Effector memory CD4-positive, alpha-beta T cell (primary cell): Measurements from ENCODE around the gene DOC2B.
"Not testable (repeated sequence)": the region's sequence is repeated elsewhere in the genome, so short reads cannot be mapped to it uniquely, and the experiment has no call there.

ENCODE experiments used
- DNase-seq, 3 donors: peaks; one replicate each; pipeline ENCODE4 v3.0.0-alpha.2; 2020
- H3K27ac ChIP-seq: 2 replicates; pipeline ENCODE4 v1.7.0; 2013; ENCODE audit warnings: mild to moderate bottlenecking, low read length, moderate library complexity; ENCODE audit not compliant: insufficient read depth, poor library complexity, severe bottlenecking
- H3K27me3 ChIP-seq: replicated peaks from 2 replicates; pipeline ENCODE4 v1.7.0; 2013; ENCODE audit warnings: mild to moderate bottlenecking, low read length; ENCODE audit not compliant: insufficient read depth, control insufficient read depth, poor library complexity, severe bottlenecking
- H3K36me3 ChIP-seq: 2 replicates; pipeline ENCODE4 v1.7.0; 2013; ENCODE audit warnings: mild to moderate bottlenecking, low read length, moderate library complexity; ENCODE audit not compliant: control insufficient read depth, insufficient read depth
- H3K4me1 ChIP-seq: 2 replicates; pipeline ENCODE4 v1.7.0; 2013; ENCODE audit warnings: low read length, mild to moderate bottlenecking; ENCODE audit not compliant: control insufficient read depth, insufficient read depth, poor library complexity, severe bottlenecking
- H3K4me3 ChIP-seq: 2 replicates; pipeline ENCODE4 v1.7.0; 2013; ENCODE audit warnings: low read length, low read depth, mild to moderate bottlenecking; ENCODE audit not compliant: insufficient read depth, poor library complexity, severe bottlenecking
- H3K9me3 ChIP-seq: 2 replicates; pipeline ENCODE4 v1.7.0; 2013; ENCODE audit warnings: mild to moderate bottlenecking, low read length, moderate library complexity; ENCODE audit not compliant: control insufficient read depth

Gene DOC2B

DNA sequence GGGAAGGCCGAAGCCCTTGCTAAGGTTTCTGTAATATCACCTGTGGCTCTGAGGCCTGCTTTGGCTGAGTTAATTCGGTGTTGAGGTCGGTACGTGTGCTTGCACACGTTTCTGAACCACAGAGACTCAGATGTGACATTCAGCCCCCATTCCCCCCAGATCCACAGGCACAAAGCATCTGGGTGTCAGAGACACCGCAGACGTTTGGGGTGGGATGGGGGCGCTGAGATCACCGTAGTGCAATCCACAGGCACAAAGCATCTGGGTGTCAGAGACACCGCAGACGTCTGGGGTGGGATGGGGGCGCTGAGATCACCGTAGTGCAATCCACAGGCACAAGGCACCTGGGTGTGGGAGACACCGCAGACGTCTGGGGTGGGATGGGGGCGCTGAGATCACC is 19.8 kb upstream of the DOC2B start:
- not testable (repeated sequence) for H3K27me3 ChIP-seq, H3K9me3 ChIP-seq, H3K4me1 ChIP-seq, DNase-seq, H3K27ac ChIP-seq, H3K36me3 ChIP-seq, H3K4me3 ChIP-seq

DNA sequence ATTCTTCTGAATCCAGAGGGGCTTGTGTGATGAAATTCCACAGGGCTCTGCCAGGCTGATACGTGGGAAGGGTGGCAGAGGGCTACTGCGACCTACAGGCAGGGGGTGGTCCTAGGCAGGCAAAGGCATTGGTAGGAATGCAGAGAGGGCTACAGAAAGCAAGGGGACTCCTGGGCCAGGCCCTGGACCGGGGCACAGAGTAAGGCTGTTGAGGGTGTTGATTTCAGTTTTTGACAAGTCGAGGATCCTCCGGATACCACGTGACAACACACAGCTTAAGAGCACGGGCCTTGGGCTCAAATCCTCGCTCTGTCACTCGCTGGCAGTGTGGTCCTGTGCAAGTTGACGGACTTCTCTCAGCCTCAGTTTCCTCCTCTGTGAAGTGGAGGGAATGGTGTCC is 19.1 kb upstream of the DOC2B start:
- H3K4me3 ChIP-seq = no peak overlapping the region
- peaks cover 7% of the 10 kb centered on the region for H3K27me3 ChIP-seq
- no peaks in the 10 kb centered on the region for H3K4me1 ChIP-seq
- H3K27ac ChIP-seq = no peak overlapping the region
- no peaks in the 10 kb centered on the region for H3K9me3 ChIP-seq
- no peaks in the 10 kb centered on the region for H3K36me3 ChIP-seq
- DNase-seq = no peak

DNA sequence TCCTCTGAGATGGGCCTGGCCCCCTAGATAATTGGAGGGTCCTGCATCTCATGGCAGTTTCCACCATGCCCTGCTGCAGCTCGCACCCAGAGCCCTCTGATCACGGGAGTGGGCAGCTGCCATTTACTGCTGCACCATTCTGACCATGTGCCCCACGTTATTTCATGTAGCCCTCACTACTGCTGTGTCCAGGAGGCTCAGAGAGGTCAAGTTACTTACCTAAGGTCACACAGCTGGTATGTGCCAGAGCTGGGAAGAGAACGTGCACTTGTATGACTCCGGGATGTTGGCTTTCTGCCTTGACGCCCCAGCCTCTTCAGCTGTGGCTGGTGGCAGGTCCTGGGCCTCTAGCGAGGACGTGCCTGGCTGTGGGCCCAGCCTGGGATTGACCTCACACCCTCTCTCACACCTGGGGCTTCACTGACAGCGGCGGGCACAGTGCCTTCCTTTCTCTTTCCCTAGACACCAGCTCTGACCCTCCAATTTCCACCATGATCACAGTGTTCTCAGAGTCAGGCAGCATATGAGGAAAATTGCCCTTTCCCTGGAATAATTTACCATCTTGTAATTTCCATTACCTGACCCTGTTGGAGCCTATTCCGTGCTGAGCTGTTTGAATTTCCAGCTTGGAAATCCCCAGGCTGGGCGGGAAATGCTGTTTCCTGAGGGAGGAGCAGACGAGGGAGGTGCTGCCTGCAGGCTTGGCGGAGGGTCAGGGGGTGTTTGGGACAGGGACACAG is 18.5 kb upstream of the DOC2B start:
- no peaks in the 10 kb centered on the region for H3K36me3 ChIP-seq
- H3K27ac ChIP-seq = no peak overlapping the region
- H3K9me3 ChIP-seq = no peaks in the 10 kb centered on the region
- peaks cover 7% of the 10 kb centered on the region for H3K27me3 ChIP-seq
- no peaks in the 10 kb centered on the region for H3K4me1 ChIP-seq
- DNase-seq = no peak
- no peak overlapping the region for H3K4me3 ChIP-seq

DNA sequence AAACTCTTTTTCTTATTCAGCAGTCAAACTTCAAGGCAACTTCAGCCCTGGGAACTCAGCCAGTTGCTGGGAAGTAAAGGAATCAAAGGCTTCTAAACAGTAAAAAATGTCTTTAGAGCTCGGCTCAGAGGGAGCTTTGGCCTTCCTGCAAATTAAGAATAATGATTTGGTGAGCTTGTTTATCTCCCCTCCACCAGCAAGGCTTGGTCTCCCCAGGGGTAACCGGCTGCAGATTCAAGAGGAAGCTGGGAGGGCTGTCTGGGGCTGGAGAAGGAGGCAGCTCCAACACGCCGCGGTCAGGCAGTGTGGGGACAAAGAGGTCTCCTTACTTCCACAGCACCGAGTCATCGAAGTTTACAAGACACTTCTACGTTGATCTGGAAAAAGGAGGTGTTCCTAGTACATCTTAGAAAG is 17.7 kb upstream of the DOC2B start:
- Histone ChIP-seq H3K27me3 (peaks cover 7% of the 10 kb centered on the region), H3K27ac (no peak overlapping the region), H3K36me3 (no peaks in the 10 kb centered on the region), H3K4me3 (no peak overlapping the region), H3K4me1 (no peaks in the 10 kb centered on the region), H3K9me3 (no peaks in the 10 kb centered on the region)
- no peak for DNase-seq

DNA sequence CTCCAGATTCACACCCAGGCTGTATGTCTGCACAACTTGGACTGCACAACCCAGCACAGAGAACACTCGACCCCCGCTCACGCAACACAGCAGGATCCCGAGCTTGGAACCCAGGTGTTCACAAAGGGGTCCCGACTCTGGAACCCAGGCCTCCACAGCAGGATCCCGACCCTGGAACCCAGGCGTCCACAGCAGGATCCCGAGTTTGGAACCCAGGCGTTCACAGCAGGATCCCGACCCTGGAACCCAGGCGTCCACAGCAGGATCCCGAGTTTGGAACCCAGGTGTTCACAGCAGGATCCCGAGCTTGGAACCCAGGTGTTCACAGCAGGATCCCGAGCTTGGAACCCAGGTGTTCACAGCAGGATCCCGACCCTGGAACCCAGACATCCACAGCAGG is 16.8 kb upstream of the DOC2B start:
- not testable (repeated sequence) for H3K36me3 ChIP-seq, H3K27me3 ChIP-seq, DNase-seq, H3K9me3 ChIP-seq, H3K4me3 ChIP-seq, H3K4me1 ChIP-seq, H3K27ac ChIP-seq

DNA sequence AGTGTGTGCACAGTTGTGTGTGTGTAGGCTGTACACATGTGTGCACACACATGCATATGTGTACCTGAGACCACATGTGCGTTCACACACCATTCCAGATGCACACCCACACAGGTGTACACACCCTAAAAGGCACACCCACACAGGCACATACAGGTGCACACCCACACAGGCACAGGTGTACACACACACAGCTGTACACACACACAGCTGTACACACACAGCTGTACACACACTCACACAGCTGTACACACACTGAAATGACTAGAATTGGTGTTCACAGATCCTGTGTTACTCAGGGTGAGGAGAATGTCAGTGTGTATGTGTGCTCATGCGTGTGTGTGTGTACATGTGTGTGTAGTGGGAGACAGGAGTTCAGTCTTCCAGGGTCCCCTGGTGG is 15.9 kb upstream of the DOC2B start:
- no peak for DNase-seq
- H3K9me3 ChIP-seq = no peaks in the 10 kb centered on the region
- H3K27ac ChIP-seq = no peak overlapping the region
- H3K36me3 ChIP-seq = no peaks in the 10 kb centered on the region
- no peaks in the 10 kb centered on the region for H3K4me1 ChIP-seq
- no peak overlapping the region for H3K4me3 ChIP-seq
- peaks cover 7% of the 10 kb centered on the region for H3K27me3 ChIP-seq

DNA sequence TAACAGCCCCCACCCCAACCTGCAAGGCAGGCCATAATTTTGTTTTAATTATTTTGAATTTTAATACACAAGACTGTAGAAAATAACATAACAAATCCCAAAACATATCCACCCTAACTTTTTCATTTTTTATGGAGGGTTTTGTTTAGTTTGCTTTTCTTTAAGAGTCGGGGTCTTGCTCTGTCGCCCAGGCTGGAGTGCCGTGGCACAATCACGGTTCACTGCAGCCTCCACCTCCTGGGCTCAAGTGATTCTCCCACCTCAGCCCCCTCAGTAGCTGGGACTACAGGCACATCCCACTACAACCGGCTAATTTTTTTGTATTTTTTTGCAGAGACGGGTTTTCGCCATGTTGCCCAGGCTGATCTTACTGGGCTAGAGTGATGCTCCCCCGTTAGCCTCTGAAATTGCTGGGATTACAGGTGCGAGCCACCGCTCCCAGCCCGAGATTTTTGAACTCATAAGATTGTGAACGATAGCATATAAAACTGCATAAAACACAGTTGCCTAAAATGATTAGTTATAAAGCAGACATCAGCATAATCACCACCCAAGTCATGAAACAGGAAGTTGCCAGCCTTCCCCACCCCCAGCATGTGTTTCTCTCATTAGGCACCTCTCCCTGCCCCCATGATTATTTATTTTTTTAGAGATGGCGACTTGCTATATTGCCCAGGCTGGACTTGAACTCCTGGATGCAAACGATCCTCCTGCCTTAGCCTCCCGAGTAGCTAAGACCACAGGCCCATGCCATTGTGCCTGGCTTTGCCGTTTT is 13.6 kb upstream of the DOC2B start:
- H3K27me3 ChIP-seq = peaks cover 7% of the 10 kb centered on the region
- H3K27ac ChIP-seq = no peak overlapping the region
- DNase-seq = no peak

DNA sequence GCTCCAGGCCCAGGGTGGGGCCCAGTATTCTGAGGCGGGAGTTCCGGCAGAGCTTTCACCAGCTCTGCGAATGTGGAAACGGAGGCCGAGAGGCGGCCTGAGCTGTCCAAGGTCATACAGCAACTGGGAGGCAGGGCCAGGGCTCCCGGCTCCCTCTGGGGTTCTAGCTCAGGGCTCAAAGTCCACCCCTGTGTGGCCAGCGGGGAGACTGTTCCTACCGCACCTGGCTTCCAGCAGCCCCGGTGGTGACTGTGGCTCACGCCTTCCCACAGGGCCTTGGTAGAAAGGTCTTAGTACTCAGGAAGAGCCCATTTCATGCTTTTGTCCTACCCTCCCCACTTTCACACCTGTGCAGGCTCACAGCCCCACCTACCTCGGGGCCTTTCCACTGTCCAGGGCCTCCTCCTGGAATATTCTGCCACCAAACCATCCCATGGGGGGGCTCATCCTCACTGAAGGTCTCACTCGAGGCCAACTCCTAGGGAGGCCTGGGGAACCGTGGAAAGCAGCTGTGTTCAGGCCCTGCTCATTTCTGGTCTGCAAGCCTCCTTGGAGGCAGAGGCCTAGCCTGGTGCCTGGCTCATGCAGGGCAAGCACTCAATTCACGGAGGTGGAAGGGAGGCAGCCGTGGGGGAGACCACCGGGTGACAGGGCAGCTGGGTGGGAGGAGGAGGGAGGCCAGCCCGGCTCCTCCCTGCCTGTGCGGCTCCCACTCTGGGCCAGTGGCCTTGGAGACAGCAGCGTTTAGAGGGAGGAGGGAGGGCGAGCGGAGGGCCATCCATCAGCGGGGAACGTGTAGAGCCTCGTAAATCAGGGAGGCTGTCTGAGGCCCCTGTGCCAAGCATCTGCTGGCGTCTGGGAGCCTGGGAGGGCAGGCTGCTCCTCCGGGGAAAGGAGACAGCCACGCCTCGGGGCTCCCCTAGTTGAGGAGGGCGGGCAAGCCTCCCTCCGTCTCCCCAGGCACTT is 12.7 kb upstream of the DOC2B start:
- Histone ChIP-seq H3K9me3 (no peaks in the 10 kb centered on the region), H3K27ac (no peak overlapping the region), H3K27me3 (peaks cover 7% of the 10 kb centered on the region), H3K4me1 (no peaks in the 10 kb centered on the region), H3K4me3 (no peak overlapping the region), H3K36me3 (no peaks in the 10 kb centered on the region)
- no peak for DNase-seq

More for the DNA sequence above, 13.6 kb upstream of the DOC2B start:
- H3K9me3 ChIP-seq = no peaks in the 10 kb centered on the region
- no peaks in the 10 kb centered on the region for H3K4me1 ChIP-seq
- H3K4me3 ChIP-seq = no peak overlapping the region
- H3K36me3 ChIP-seq = no peaks in the 10 kb centered on the region

DNA sequence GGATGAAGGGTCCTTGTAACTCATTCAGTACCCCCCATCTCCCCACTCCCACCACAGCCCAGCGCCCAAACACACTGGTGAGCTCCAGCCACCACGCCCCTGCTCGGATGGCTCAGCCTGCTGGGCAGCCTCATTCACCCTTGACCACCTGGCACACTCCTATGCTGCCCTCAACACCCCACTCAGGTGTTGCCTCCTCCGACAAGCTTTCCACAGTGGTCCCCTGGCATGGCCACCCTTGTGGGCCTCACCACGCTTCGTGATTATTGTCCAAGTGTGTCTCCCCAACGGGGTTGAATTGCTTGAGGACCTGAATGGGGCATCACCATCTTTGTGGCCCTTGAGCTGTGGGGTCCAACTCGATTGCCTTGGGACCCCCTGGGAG is 12.0 kb upstream of the DOC2B start:
- DNase-seq = no peak
- Histone ChIP-seq H3K4me3 (no peak overlapping the region), H3K4me1 (no peaks in the 10 kb centered on the region), H3K27me3 (peaks cover 7% of the 10 kb centered on the region), H3K36me3 (no peaks in the 10 kb centered on the region), H3K9me3 (no peaks in the 10 kb centered on the region), H3K27ac (no peak overlapping the region)
